ENCODE data around the gene TAP1. TPM values are rescaled to one million over a fixed set of nuclear protein-coding genes. Genes with fewer than 3 reads are reported as not detected.
A peak's percentile ranks its signal among the peaks of the same experiment; 100 is the strongest.

The TAP1 gene
- total and polyA plus RNA-seq, 2 donors (not counting 3 experiments of a cell fraction or from before 2014, with no cell fraction given): 15.6 to 25.9 TPM

- POLR2A ChIA-PET: no interaction called here
- CTCF ChIA-PET: no interaction called here
- H4K20me1 ChIP-seq (replicated peaks; ENCODE audit: control insufficient read depth, extremely low read depth, insufficient read depth, low read length): no peaks in the 10 kb centered on the region
- H3K4me1 ChIP-seq (ENCODE audit: control insufficient read depth, extremely low read depth, insufficient read depth, low read length): no peaks in the 10 kb centered on the region
- H3K4me2 ChIP-seq (ENCODE audit: insufficient read depth, low read length): no peak within 1 kb of the TSS
- no peaks in the 10 kb centered on the region for H3K79me2 ChIP-seq (ENCODE audit: control insufficient read depth, insufficient read depth, low read length)
- dilution Hi-C loops (cut with MboI; ENCODE audit: extremely low pct_ligation_motif_present, low sequenced_read_pairs): no loop called here
- H3K9me3 ChIP-seq (replicated peaks; ENCODE audit: control insufficient read depth, insufficient read depth, low read length): no peaks in the 10 kb centered on the region
- BruUV-seq (replicated peaks): no TSS peak
- peaks cover 4 to 17% of the 10 kb centered on the region in 2 experiments for H3K27me3 ChIP-seq (ENCODE audit: control insufficient read depth in 2 of 2, insufficient read depth in 2 of 2, low read length in 2 of 2)
- H3K36me3 ChIP-seq (ENCODE audit: control insufficient read depth in 2 of 2, extremely low read depth in 1 of 2, insufficient read depth in 2 of 2, low read length in 2 of 2): no peaks in the 10 kb centered on the region
- H3K9ac ChIP-seq (replicated peaks; ENCODE audit: extremely low read depth, insufficient read depth, low read length): no peak within 1 kb of the TSS
- H2AFZ ChIP-seq (ENCODE audit: low read depth, low read length): no peak within 1 kb of the TSS
- H3K27ac ChIP-seq (ENCODE audit: insufficient read depth, low read depth, low read length): no peak within 1 kb of the TSS
- FAIRE-seq (no peak), DNase-seq (ENCODE audit: low read depth, low spot score) (peak; percentile 51)
- H3K9me1 ChIP-seq (replicated peaks; ENCODE audit: control insufficient read depth, extremely low read depth, insufficient read depth, low read length): no peaks in the 10 kb centered on the region
- intact Hi-C loops (cut with micrococcal nuclease): no loop called here
- no peak within 1 kb of the TSS for H3K4me3 ChIP-seq (replicated peaks in 1 of 3; ENCODE audit: insufficient read depth in 1 of 3, low read depth in 1 of 3, low read length in 3 of 3)
- TF ChIP-seq POLR2A (IDR thresholded peaks at IDR 0.05; ENCODE audit: low read depth, low read length): no peak
- TF ChIP-seq FOS (IDR thresholded peaks at IDR 0.05; ENCODE audit: borderline replicate concordance, insufficient read depth, low read length): no peak
- TF ChIP-seq MAX (IDR thresholded peaks at IDR 0.05; ENCODE audit: insufficient read depth, insufficient read length): no peak
- TF ChIP-seq POLR2AphosphoS5 (IDR thresholded peaks at IDR 0.05; ENCODE audit: insufficient read depth, low read depth, low read length): no peak
- TF ChIP-seq CTCF (IDR thresholded peaks at IDR 0.05; ENCODE audit: extremely low read depth in 1 of 2, insufficient read depth in 1 of 2, low read depth in 1 of 2, low read length in 2 of 2): no peak
- no peak for TF ChIP-seq EZH2 (IDR thresholded peaks at IDR 0.05; ENCODE audit: borderline replicate concordance, low read depth, low read length, severe bottlenecking)
These were observed 36.7 kb downstream of the TAP1 start, which contains the start of gene HLA-DOB for GRCh38 chr6:32816746-32817204. HLA-DOB (minus strand) TSS chr6:32817002; CDS start chr6:32816951, 51 bp downstream.
